IPS-18a (cell line): ENCODE measurements around the gene NDUFAF5.
"Not testable (repeated sequence)": the region's sequence is repeated elsewhere in the genome, so short reads cannot be mapped to it uniquely, and the experiment has no call there.

ENCODE experiments used
- H3K27ac ChIP-seq: one replicate; pipeline ENCODE4 v1.5.1; 2013; ENCODE audit warnings: low read length
- H3K27me3 ChIP-seq: one replicate; pipeline ENCODE4 v1.6.1; 2013; ENCODE audit warnings: mild to moderate bottlenecking, low read length; ENCODE audit not compliant: control insufficient read depth, insufficient read depth
- H3K36me3 ChIP-seq: one replicate; pipeline ENCODE4 v1.6.1; 2013; ENCODE audit warnings: low read depth, low read length; ENCODE audit not compliant: control insufficient read depth
- H3K4me1 ChIP-seq: one replicate; pipeline ENCODE4 v1.6.1; 2013; ENCODE audit warnings: low read depth, low read length; ENCODE audit not compliant: control insufficient read depth
- H3K4me3 ChIP-seq: one replicate; pipeline ENCODE4 v1.5.1; 2013; ENCODE audit warnings: low read length
- H3K9ac ChIP-seq: one replicate; pipeline ENCODE4 v1.6.1; 2013; ENCODE audit warnings: mild to moderate bottlenecking, low read length, moderate library complexity
- H3K9me3 ChIP-seq: one replicate; pipeline ENCODE4 v1.6.1; 2013; ENCODE audit warnings: low read depth, low read length; ENCODE audit not compliant: control insufficient read depth

NDUFAF5 gene

GRCh38 chr20:13784893-13785715 is at the start of gene NDUFAF5, which contains the start of gene ESF1:
Gene NDUFAF5 (plus strand): TSS chr20:13785028. CDS start chr20:13785069, 41 bp downstream.
Gene ESF1 (minus strand): TSS chr20:13784919. CDS start chr20:13783140, 1,779 bp downstream.
- Histone ChIP-seq H3K4me3 (peak within 1 kb of the TSS; percentile 93), H3K9me3 (no peaks in the 10 kb centered on the region), H3K4me1 (peaks cover 8% of the 10 kb centered on the region), H3K9ac (peak within 1 kb of the TSS; percentile 87), H3K27ac (peak within 1 kb of the TSS; percentile 87), H3K36me3 (peaks cover 42% of the 10 kb centered on the region), H3K27me3 (no peaks in the 10 kb centered on the region)

GRCh38 chr20:13735826-13736225 is 49.0 kb upstream of the NDUFAF5 start:
- Histone ChIP-seq H3K4me1 (no peaks in the 10 kb centered on the region), H3K4me3 (no peak overlapping the region), H3K9me3 (no peaks in the 10 kb centered on the region), H3K9ac (no peak overlapping the region), H3K27ac (no peak overlapping the region), H3K27me3 (no peaks in the 10 kb centered on the region), H3K36me3 (peaks cover 24% of the 10 kb centered on the region)

- no peak overlapping the region for H3K4me3 ChIP-seq
- H3K9me3 ChIP-seq, result no peaks in the 10 kb centered on the region
- H3K27me3 ChIP-seq, result no peaks in the 10 kb centered on the region
- H3K27ac ChIP-seq, result no peak overlapping the region
- H3K4me1 ChIP-seq, result no peaks in the 10 kb centered on the region
- no peak overlapping the region for H3K9ac ChIP-seq
- H3K36me3 ChIP-seq, result peaks cover 27% of the 10 kb centered on the region
These were observed 48.2 kb upstream of the NDUFAF5 start for GRCh38 chr20:13736436-13737191.

DNA sequence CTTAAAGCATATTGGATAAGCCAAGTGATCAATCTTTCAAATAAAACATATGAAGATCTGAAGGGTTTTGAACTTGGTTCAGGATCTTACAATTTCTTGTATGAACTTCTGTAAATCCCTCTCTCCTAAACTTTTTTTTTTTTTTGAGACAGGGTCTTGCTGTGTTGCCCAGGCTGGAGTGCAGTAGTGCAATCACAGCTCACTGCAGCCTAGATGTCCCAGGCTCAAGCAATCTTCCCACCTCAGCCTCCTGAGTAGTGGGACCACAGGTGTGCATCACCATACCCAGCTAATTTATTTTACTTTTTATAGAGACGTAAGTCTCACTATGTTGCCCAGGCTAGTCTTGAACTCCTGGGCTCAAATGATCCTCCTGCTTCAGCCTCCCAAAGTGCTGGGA is 46.6 kb upstream of the NDUFAF5 start:
- not testable (repeated sequence) for H3K27ac ChIP-seq, H3K4me3 ChIP-seq, H3K9me3 ChIP-seq, H3K27me3 ChIP-seq, H3K9ac ChIP-seq, H3K4me1 ChIP-seq
- peaks cover 23% of the 10 kb centered on the region for H3K36me3 ChIP-seq

GRCh38 chr20:13739731-13740649 is 44.8 kb upstream of the NDUFAF5 start:
- Histone ChIP-seq H3K9me3 (peaks cover 3% of the 10 kb centered on the region), H3K4me1 (no peaks in the 10 kb centered on the region), H3K27me3 (no peaks in the 10 kb centered on the region), H3K36me3 (peaks cover 18% of the 10 kb centered on the region), H3K9ac (no peak overlapping the region), H3K4me3 (no peak overlapping the region), H3K27ac (no peak overlapping the region)

- Histone ChIP-seq H3K9ac (no peak overlapping the region), H3K4me1 (no peaks in the 10 kb centered on the region), H3K27ac (no peak overlapping the region), H3K4me3 (no peak overlapping the region), H3K9me3 (peaks cover 3% of the 10 kb centered on the region), H3K27me3 (no peaks in the 10 kb centered on the region), H3K36me3 (peaks cover 18% of the 10 kb centered on the region)
These were observed 42.9 kb upstream of the NDUFAF5 start for GRCh38 chr20:13741879-13742278.

DNA sequence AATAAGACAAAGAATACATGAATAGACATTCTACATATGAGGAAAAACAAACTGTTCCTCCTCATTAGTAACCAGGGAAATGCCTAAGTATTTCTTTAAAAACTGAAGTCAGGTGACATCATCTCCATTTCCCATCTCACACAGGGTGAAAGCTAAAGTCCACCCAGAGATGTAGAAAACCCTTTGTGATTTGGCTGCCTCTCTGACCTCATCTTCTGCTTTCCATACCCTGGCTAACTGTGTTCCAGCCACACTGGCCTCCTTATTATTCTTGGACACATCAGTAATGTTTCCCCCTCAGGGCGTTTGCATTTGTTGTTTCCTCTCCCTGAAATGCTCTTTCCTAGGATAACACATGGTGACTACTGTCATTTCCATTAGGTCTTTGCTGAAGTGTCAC is 40.5 kb upstream of the NDUFAF5 start:
- Histone ChIP-seq H3K4me3 (no peak overlapping the region), H3K4me1 (no peaks in the 10 kb centered on the region), H3K36me3 (peaks cover 23% of the 10 kb centered on the region), H3K27ac (no peak overlapping the region), H3K9ac (no peak overlapping the region), H3K27me3 (no peaks in the 10 kb centered on the region), H3K9me3 (peaks cover 3% of the 10 kb centered on the region)

DNA sequence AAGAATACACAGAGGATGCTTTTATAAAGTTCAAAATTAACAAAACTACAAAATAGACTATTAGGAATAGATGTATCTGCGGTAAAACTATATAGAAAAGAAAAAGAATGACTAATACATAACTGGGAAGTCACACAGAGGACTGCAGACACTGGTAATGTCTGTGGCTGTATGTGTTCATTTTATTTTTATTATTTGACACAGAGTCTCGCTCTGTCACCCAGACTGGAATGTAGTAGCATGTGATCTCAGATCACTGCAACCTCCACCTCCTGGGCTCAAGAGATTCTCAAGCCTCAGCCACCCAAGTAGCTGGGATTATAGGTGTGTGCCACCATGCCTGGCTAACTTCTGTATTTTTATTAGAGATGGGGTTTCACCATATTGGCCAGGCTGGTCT is 39.0 kb upstream of the NDUFAF5 start:
- H3K4me3 ChIP-seq, result no peak overlapping the region
- peaks cover 3% of the 10 kb centered on the region for H3K9me3 ChIP-seq
- peaks cover 22% of the 10 kb centered on the region for H3K36me3 ChIP-seq
- no peak overlapping the region for H3K27ac ChIP-seq
- no peak overlapping the region for H3K9ac ChIP-seq
- no peaks in the 10 kb centered on the region for H3K27me3 ChIP-seq
- H3K4me1 ChIP-seq, result no peaks in the 10 kb centered on the region

GRCh38 chr20:13749811-13750210 is 35.0 kb upstream of the NDUFAF5 start:
- H3K9ac ChIP-seq, result no peak overlapping the region
- H3K4me1 ChIP-seq, result no peaks in the 10 kb centered on the region
- no peaks in the 10 kb centered on the region for H3K9me3 ChIP-seq
- H3K27ac ChIP-seq, result no peak overlapping the region
- H3K27me3 ChIP-seq, result no peaks in the 10 kb centered on the region
- peaks cover 26% of the 10 kb centered on the region for H3K36me3 ChIP-seq
- H3K4me3 ChIP-seq, result no peak overlapping the region

GRCh38 chr20:13753436-13754036 is 31.3 kb upstream of the NDUFAF5 start:
- Histone ChIP-seq H3K27me3 (no peaks in the 10 kb centered on the region), H3K27ac (no peak overlapping the region), H3K36me3 (peaks cover 55% of the 10 kb centered on the region), H3K9ac (no peak overlapping the region), H3K4me1 (no peaks in the 10 kb centered on the region), H3K4me3 (no peak overlapping the region), H3K9me3 (no peaks in the 10 kb centered on the region)

DNA sequence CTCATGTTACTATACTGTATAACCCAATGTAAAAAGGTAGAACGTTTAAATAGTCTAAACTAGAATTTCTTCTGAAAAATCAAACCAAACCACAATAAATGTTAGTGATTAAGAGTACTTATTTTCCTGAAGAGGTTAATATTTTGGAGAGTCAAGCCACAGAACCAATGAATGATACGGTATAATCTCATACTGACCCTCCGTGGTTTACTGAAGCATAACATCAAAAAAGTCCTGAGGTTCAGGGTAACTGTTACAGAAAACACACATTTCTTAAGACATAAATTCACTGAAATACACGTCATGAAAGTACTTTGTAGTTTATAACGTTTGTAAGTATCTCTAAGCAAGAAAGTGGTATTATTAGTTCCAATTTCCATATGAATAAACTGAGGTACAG is 29.0 kb upstream of the NDUFAF5 start:
- H3K9ac ChIP-seq, result no peak overlapping the region
- H3K9me3 ChIP-seq, result no peaks in the 10 kb centered on the region
- peaks cover 70% of the 10 kb centered on the region for H3K36me3 ChIP-seq
- H3K4me3 ChIP-seq, result no peak overlapping the region
- no peaks in the 10 kb centered on the region for H3K27me3 ChIP-seq
- no peaks in the 10 kb centered on the region for H3K4me1 ChIP-seq
- H3K27ac ChIP-seq, result no peak overlapping the region
